ENCODE data around the gene TRABD2B.

- no peak for TF ChIP-seq CTCF (IDR thresholded peaks at IDR 0.05)
- no peak for TF ChIP-seq POLR2A (IDR thresholded peaks at IDR 0.05)
Observed at GRCh38 chr1:47755101-47755990, 241.8 kb downstream of the TRABD2B start.

Measured in lower leg skin (tissue), 3 donors.